Fibroblast of skin of left biceps (primary cell): ENCODE results near the gene SYT8.
"Not testable (repeated sequence)": the region's sequence is repeated elsewhere in the genome, so short reads cannot be mapped to it uniquely, and the experiment has no call there.

Experiments used
- DNase-seq, 2 experiments: peaks; one replicate each; pipeline ENCODE4 v3.0.0-alpha.2; 2013; ENCODE audit warnings: low read depth in 2 of 2

Gene SYT8

GRCh38 chr11:1834779-1835670 is at the start of gene SYT8:
Gene SYT8 (plus strand): TSS chr11:1834990. CDS start chr11:1835106, 116 bp downstream.
- DNase-seq, result no peak

GRCh38 chr11:1785749-1786413 is 48.9 kb upstream of the SYT8 start:
- DNase-seq, result no peak

GRCh38 chr11:1786466-1786865 is 48.3 kb upstream of the SYT8 start:
- no peak for DNase-seq

- no peak for DNase-seq
Measured at GRCh38 chr11:1791912-1792311, 42.9 kb upstream of the SYT8 start.

- DNase-seq, result no peak
Measured at GRCh38 chr11:1792461-1792860, 42.3 kb upstream of the SYT8 start.

GRCh38 chr11:1793081-1793480 is 41.7 kb upstream of the SYT8 start:
- DNase-seq, result no peak

- no peak for DNase-seq
Measured at GRCh38 chr11:1796413-1797011, 38.3 kb upstream of the SYT8 start.

- no peak for DNase-seq
Measured at GRCh38 chr11:1797391-1798125, 37.2 kb upstream of the SYT8 start.

- no peak for DNase-seq
Measured at GRCh38 chr11:1803246-1803645, 31.5 kb upstream of the SYT8 start.

GRCh38 chr11:1803835-1804519 is 30.8 kb upstream of the SYT8 start:
- DNase-seq, result not testable (repeated sequence)

GRCh38 chr11:1805525-1805924 is 29.3 kb upstream of the SYT8 start:
- no peak for DNase-seq

GRCh38 chr11:1807264-1807995 is 27.4 kb upstream of the SYT8 start:
- DNase-seq, result no peak

- DNase-seq, result no peak
Measured at GRCh38 chr11:1810761-1811160, 24.0 kb upstream of the SYT8 start.

GRCh38 chr11:1812274-1812673 is 22.5 kb upstream of the SYT8 start:
- no peak for DNase-seq

- no peak for DNase-seq
Measured at GRCh38 chr11:1812801-1813200, 22.0 kb upstream of the SYT8 start.

- DNase-seq, result not testable (repeated sequence)
Measured at GRCh38 chr11:1813356-1813755, 21.4 kb upstream of the SYT8 start.

GRCh38 chr11:1814691-1815090 is 20.1 kb upstream of the SYT8 start:
- no peak for DNase-seq

GRCh38 chr11:1815311-1815710 is 19.5 kb upstream of the SYT8 start:
- no peak for DNase-seq

GRCh38 chr11:1815751-1816150 is 19.0 kb upstream of the SYT8 start:
- no peak for DNase-seq

- no peak for DNase-seq
Measured at GRCh38 chr11:1817000-1817399, 17.8 kb upstream of the SYT8 start.

- no peak for DNase-seq
Measured at GRCh38 chr11:1817511-1817910, 17.3 kb upstream of the SYT8 start.
